Measurements from ENCODE around the gene AACS. TPM values are rescaled to one million over a fixed set of nuclear protein-coding genes. Genes with fewer than 3 reads are reported as not detected.
A peak's percentile ranks its signal among the peaks of the same experiment; 100 is the strongest.

Gene AACS
- 21.4 TPM for polyA plus RNA-seq (2012; ENCODE audit: insufficient read length, low read depth)

DNA sequence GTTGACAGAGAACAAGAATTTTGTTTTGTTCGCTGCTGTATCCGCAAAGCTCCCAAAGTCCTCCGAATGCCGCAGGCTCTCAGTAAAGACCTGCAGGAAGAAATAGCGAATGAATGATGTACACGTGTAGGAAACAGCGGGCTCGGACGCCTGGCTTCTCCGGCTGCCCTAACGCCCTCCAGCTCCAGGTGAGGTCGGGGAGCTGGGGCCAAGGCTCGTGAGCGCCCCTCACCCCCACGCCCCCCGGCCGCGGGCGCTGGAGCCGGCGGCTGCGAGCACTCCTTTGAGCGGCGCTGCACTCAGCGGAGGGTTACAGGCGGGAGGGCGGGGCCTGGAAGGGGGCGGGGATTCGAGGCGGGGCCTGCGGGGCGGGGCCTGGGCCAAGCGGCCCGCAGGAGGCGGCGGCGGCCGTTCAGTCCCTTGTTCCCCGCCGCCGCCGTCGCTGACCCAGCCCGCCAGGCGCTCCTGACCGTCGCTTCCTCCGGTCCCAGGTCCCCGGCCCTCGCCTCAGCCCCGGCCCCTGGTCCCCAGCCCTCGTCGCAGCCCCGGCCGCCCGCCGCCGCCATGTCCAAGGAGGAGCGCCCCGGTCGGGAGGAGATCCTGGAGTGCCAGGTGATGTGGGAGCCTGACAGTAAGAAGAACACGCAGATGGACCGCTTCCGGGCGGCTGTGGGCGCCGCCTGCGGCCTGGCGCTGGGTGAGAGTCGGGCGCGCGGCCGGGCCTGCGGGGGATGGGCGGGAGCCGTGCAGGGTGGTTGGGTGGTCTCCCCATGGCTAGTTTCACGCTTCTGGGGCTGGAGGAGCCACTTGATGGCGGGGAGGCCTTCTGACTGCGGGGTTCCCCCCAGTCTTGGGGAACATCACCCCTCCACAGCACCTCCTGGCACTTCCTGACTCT lies at the start of gene AACS:
TSS of gene AACS (plus strand) at position 415 of the 898 bp plus-strand sequence. CDS start at position 565, 150 bp downstream.
- no peak for TF ChIP-seq FOXP2 (optimal IDR thresholded peaks at IDR 0.05; ENCODE audit: borderline replicate concordance, extremely low read depth, extremely low read length, insufficient read depth)
- TF ChIP-seq POLR2AphosphoS5 (IDR thresholded peaks at IDR 0.05; ENCODE audit: low read depth, low read length) = peak; percentile 55; the same call in 1 of the 2 replicates
- TF ChIP-seq TAF1 (IDR thresholded peaks at IDR 0.05; ENCODE audit: borderline replicate concordance, insufficient read depth, low read length) = 0 out of 2 replicates have a peak, but pooled peaks have one; percentile 44
- 0 out of 2 replicates have a peak, but pooled peaks have one; percentile 28 for TF ChIP-seq SIN3A (IDR thresholded peaks at IDR 0.05; ENCODE audit: borderline replicate concordance, insufficient read depth, low read length)
- TF ChIP-seq, protein P1, sequence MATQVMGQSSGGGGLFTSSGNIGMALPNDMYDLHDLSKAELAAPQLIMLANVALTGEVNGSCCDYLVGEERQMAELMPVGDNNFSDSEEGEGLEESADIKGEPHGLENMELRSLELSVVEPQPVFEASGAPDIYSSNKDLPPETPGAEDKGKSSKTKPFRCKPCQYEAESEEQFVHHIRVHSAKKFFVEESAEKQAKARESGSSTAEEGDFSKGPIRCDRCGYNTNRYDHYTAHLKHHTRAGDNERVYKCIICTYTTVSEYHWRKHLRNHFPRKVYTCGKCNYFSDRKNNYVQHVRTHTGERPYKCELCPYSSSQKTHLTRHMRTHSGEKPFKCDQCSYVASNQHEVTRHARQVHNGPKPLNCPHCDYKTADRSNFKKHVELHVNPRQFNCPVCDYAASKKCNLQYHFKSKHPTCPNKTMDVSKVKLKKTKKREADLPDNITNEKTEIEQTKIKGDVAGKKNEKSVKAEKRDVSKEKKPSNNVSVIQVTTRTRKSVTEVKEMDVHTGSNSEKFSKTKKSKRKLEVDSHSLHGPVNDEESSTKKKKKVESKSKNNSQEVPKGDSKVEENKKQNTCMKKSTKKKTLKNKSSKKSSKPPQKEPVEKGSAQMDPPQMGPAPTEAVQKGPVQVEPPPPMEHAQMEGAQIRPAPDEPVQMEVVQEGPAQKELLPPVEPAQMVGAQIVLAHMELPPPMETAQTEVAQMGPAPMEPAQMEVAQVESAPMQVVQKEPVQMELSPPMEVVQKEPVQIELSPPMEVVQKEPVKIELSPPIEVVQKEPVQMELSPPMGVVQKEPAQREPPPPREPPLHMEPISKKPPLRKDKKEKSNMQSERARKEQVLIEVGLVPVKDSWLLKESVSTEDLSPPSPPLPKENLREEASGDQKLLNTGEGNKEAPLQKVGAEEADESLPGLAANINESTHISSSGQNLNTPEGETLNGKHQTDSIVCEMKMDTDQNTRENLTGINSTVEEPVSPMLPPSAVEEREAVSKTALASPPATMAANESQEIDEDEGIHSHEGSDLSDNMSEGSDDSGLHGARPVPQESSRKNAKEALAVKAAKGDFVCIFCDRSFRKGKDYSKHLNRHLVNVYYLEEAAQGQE (IDR thresholded peaks at IDR 0.05; ENCODE audit: insufficient read depth in 1 of 2, low read depth in 2 of 2, low read length in 2 of 2) = peak in 1 of 2 experiments; percentile 27; a peak in 1 of 4 replicates

GRCh38 chr12:125015680-125016310 lies 49.4 kb upstream of the AACS start:
- TF ChIP-seq, protein P1 (IDR thresholded peaks at IDR 0.05; ENCODE audit: insufficient read depth in 1 of 2, low read depth in 2 of 2, low read length in 2 of 2) = no peak
- TF ChIP-seq FOXP2 (optimal IDR thresholded peaks at IDR 0.05; ENCODE audit: borderline replicate concordance, extremely low read depth, extremely low read length, insufficient read depth) (no peak), POLR2AphosphoS5 (IDR thresholded peaks at IDR 0.05; ENCODE audit: low read depth, low read length) (no peak), TAF1 (IDR thresholded peaks at IDR 0.05; ENCODE audit: borderline replicate concordance, insufficient read depth, low read length) (no peak), SIN3A (IDR thresholded peaks at IDR 0.05; ENCODE audit: borderline replicate concordance, insufficient read depth, low read length) (no peak)

GRCh38 chr12:125017801-125018200 lies 47.4 kb upstream of the AACS start:
- TF ChIP-seq, protein P1 (IDR thresholded peaks at IDR 0.05; ENCODE audit: insufficient read depth in 1 of 2, low read depth in 2 of 2, low read length in 2 of 2) = no peak
- TF ChIP-seq TAF1 (IDR thresholded peaks at IDR 0.05; ENCODE audit: borderline replicate concordance, insufficient read depth, low read length) (no peak), SIN3A (IDR thresholded peaks at IDR 0.05; ENCODE audit: borderline replicate concordance, insufficient read depth, low read length) (no peak), FOXP2 (optimal IDR thresholded peaks at IDR 0.05; ENCODE audit: borderline replicate concordance, extremely low read depth, extremely low read length, insufficient read depth) (no peak), POLR2AphosphoS5 (IDR thresholded peaks at IDR 0.05; ENCODE audit: low read depth, low read length) (no peak)

DNA sequence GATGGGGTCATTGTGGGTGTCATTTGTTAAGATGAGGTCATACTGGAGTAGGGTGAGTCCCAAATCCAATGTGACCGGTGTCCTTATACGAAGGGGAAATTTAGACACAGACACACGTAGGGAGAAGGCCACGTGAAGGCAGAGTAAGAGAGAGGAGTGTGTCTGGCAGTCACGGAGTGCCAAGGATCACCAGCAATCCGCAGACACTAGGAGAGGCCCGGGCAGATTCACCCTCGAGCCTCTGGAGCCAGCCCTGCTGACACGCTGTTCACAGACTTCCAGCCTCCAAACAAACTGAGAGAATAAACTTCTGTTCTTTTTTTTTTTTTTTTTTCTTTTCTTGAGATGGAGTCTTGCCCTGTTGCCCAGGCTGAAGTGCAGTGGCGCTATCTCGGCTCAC lies 46.9 kb upstream of the AACS start:
- TF ChIP-seq TAF1 (IDR thresholded peaks at IDR 0.05; ENCODE audit: borderline replicate concordance, insufficient read depth, low read length) (no peak), FOXP2 (optimal IDR thresholded peaks at IDR 0.05; ENCODE audit: borderline replicate concordance, extremely low read depth, extremely low read length, insufficient read depth) (no peak), SIN3A (IDR thresholded peaks at IDR 0.05; ENCODE audit: borderline replicate concordance, insufficient read depth, low read length) (no peak), POLR2AphosphoS5 (IDR thresholded peaks at IDR 0.05; ENCODE audit: low read depth, low read length) (no peak)
- TF ChIP-seq, protein P1 (IDR thresholded peaks at IDR 0.05; ENCODE audit: insufficient read depth in 1 of 2, low read depth in 2 of 2, low read length in 2 of 2) = no peak

All from PFSK-1 (cell line).